Panc1 (cell line): ENCODE data around the gene CHST11. TPM values are rescaled to one million over a fixed set of nuclear protein-coding genes. Genes with fewer than 3 reads are reported as not detected.
A peak's percentile ranks its signal among the peaks of the same experiment; 100 is the strongest.

ENCODE experiments used
- ATAC-seq: fragments of 200-7000 bp; cut with Tn5 transposase; 2 replicates; pipeline ENCODE4 v1.9.1; 2020; ENCODE audit warnings: mild to moderate bottlenecking, moderate library complexity
- BruUV-seq: library from RNA; stranded (reverse); fragments of 400-500 nt; replicated peaks from 2 replicates; lab custom pipeline; 2021; lab: Mats Ljungman, UMichigan
- CTCF ChIA-PET: fragments of 300-600 bp; sonication (Branson Sonifier 250); formaldehyde crosslinking; loops from one replicate; lab custom pipeline; 2022; ENCODE audit warnings: antibody characterized with exemption; lab: Charles Lee
- POLR2A ChIA-PET: fragments of 300-600 bp; sonication (Branson Sonifier 250); formaldehyde crosslinking; loops from one replicate; lab custom pipeline; 2022; ENCODE audit warnings: antibody characterized with exemption; lab: Charles Lee
- DNase-seq: peaks from one replicate; pipeline ENCODE4 v3.0.0-alpha.2; 2010; ENCODE audit warnings: low read depth, low spot score
- H3K27ac ChIP-seq: 2 replicates; pipeline ENCODE4 v1.5.1; 2011; ENCODE audit warnings: mild to moderate bottlenecking, low read length, inconsistent platforms
- H3K27me3 ChIP-seq: fragments of 200-500 bp; sonication (Bioruptor generic); 2 replicates; pipeline ENCODE4 v1.6.0; 2014; ENCODE audit warnings: low read length, inconsistent platforms; ENCODE audit not compliant: control insufficient read depth, insufficient read depth
- H3K36me3 ChIP-seq: fragments of 200-500 bp; sonication (Bioruptor generic); 2 replicates; pipeline ENCODE4 v1.5.1; 2014; ENCODE audit warnings: inconsistent platforms, mild to moderate bottlenecking, low read length, moderate library complexity; ENCODE audit not compliant: control insufficient read depth, insufficient read depth
- H3K4me1 ChIP-seq: 2 replicates; pipeline ENCODE4 v1.5.1; 2011; ENCODE audit warnings: inconsistent platforms, mild to moderate bottlenecking, low read length, moderate library complexity; ENCODE audit not compliant: control insufficient read depth, insufficient read depth
- H3K4me3 ChIP-seq, 2 experiments: 2 replicates each; pipeline ENCODE4 v1.5.1; 2011 to 2012; ENCODE audit warnings: low read depth in 2 of 2, low read length in 2 of 2, mild to moderate bottlenecking in 2 of 2, inconsistent platforms in 1 of 2, moderate library complexity in 1 of 2
- H3K9me3 ChIP-seq: fragments of 200-500 bp; sonication (Bioruptor generic); 2 replicates; pipeline ENCODE4 v1.5.1; 2014; ENCODE audit warnings: low read depth, mild to moderate bottlenecking, inconsistent platforms, low read length, moderate library complexity; ENCODE audit not compliant: control insufficient read depth, insufficient read depth
- POLR2AphosphoS5 ChIP-seq: IDR thresholded peaks from 2 replicates; pipeline ENCODE4 v1.6.1; 2012; ENCODE audit warnings: mild to moderate bottlenecking, low read depth, low read length, moderate library complexity
- SIN3A ChIP-seq: IDR thresholded peaks from 2 replicates; pipeline ENCODE4 v1.6.1; 2012; ENCODE audit warnings: low read depth, mild to moderate bottlenecking, low read length, moderate library complexity, borderline replicate concordance; ENCODE audit not compliant: insufficient read depth
- TCF7L2 ChIP-seq: IDR thresholded peaks from 2 replicates; pipeline ENCODE4 v1.6.1; 2011; ENCODE audit warnings: mild to moderate bottlenecking, low read depth, low read length, inconsistent platforms
- in situ Hi-C: cut with HindIII; loops from 2 replicates; pipeline ENCODE4 v1.10.0; 2016; ENCODE audit warnings: low sequenced_read_pairs, low pct_unique_long_range_greater_than_20kb
- intact Hi-C: fragments of 100-400 bp; cut with micrococcal nuclease; formaldehyde crosslinking; loops from one replicate; pipeline ENCODE4 v1.10.0; 2022; ENCODE audit not compliant: unreplicated experiment
- total RNA-seq: library from RNA; stranded (reverse); gene quantifications from one replicate; pipeline ENCODE4 v1.2.1, GENCODE V29; 2021; ENCODE audit not compliant: unreplicated experiment
- TF ChIP-seq, protein P1 (sequence below), 2 experiments: IDR thresholded peaks; 2 replicates each; pipeline ENCODE4 v1.6.1; 2011 to 2012; ENCODE audit warnings: low read depth in 2 of 2, control low read depth in 1 of 2, low read length in 1 of 2, mild to moderate bottlenecking in 1 of 2, moderate library complexity in 1 of 2; ENCODE audit not compliant: insufficient read depth in 1 of 2
- TF ChIP-seq, protein P2 (sequence below): fragments of 450-650 bp; IDR thresholded peaks from 2 replicates; pipeline ENCODE4 v1.5.1; 2017; ENCODE audit warnings: mild to moderate bottlenecking

CHST11 gene
- total RNA-seq, 1 experiment from 2014 or later = 11.4 TPM

DNA sequence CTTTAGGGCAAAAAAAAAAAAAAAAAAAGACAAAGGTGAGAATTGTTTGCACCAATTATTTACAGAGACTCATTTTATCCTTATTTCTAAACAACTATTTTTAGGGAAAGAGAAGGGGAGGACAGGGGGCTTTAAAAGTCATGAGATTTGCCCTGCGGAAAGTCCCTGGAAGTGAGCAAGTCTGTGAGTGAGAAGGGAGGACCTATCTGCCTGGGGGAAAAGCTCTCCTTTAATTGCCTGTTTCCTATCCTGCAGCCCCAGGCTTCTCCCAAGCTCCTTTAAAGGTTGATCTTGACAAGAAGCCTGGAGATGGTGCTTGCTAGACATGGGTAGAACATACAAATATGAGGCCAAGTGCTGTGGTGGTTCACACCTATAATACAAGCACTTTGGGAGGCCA is 8.3 kb upstream of the CHST11 start:
- Histone ChIP-seq H3K9me3 (no peaks in the 10 kb centered on the region; the same call in 1 of the 2 replicates), H3K27ac (no peak overlapping the region), H3K36me3 (no peaks in the 10 kb centered on the region), H3K27me3 (peaks cover 2% of the 10 kb centered on the region; the same call in 1 of the 2 replicates), H3K4me1 (no peaks in the 10 kb centered on the region), H3K4me3 (no peak overlapping the region)
- no TSS peak for BruUV-seq
- in situ Hi-C loops = no loop called here
- CTCF ChIA-PET = no interaction called here
- POLR2A ChIA-PET = no interaction called here
- intact Hi-C loops = no loop called here
- DNase-seq (no peak), ATAC-seq (peak; percentile 51; the same call in 1 of the 2 replicates)
- TF ChIP-seq POLR2AphosphoS5 (no peak), SIN3A (no peak), TCF7L2 (no peak)
- TF ChIP-seq, protein P1, sequence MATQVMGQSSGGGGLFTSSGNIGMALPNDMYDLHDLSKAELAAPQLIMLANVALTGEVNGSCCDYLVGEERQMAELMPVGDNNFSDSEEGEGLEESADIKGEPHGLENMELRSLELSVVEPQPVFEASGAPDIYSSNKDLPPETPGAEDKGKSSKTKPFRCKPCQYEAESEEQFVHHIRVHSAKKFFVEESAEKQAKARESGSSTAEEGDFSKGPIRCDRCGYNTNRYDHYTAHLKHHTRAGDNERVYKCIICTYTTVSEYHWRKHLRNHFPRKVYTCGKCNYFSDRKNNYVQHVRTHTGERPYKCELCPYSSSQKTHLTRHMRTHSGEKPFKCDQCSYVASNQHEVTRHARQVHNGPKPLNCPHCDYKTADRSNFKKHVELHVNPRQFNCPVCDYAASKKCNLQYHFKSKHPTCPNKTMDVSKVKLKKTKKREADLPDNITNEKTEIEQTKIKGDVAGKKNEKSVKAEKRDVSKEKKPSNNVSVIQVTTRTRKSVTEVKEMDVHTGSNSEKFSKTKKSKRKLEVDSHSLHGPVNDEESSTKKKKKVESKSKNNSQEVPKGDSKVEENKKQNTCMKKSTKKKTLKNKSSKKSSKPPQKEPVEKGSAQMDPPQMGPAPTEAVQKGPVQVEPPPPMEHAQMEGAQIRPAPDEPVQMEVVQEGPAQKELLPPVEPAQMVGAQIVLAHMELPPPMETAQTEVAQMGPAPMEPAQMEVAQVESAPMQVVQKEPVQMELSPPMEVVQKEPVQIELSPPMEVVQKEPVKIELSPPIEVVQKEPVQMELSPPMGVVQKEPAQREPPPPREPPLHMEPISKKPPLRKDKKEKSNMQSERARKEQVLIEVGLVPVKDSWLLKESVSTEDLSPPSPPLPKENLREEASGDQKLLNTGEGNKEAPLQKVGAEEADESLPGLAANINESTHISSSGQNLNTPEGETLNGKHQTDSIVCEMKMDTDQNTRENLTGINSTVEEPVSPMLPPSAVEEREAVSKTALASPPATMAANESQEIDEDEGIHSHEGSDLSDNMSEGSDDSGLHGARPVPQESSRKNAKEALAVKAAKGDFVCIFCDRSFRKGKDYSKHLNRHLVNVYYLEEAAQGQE (IDR thresholded peaks at IDR 0.05; ENCODE audit: insufficient read depth in 1 of 2, low read depth in 2 of 2, low read length in 1 of 2) = no peak
- TF ChIP-seq, protein P2, sequence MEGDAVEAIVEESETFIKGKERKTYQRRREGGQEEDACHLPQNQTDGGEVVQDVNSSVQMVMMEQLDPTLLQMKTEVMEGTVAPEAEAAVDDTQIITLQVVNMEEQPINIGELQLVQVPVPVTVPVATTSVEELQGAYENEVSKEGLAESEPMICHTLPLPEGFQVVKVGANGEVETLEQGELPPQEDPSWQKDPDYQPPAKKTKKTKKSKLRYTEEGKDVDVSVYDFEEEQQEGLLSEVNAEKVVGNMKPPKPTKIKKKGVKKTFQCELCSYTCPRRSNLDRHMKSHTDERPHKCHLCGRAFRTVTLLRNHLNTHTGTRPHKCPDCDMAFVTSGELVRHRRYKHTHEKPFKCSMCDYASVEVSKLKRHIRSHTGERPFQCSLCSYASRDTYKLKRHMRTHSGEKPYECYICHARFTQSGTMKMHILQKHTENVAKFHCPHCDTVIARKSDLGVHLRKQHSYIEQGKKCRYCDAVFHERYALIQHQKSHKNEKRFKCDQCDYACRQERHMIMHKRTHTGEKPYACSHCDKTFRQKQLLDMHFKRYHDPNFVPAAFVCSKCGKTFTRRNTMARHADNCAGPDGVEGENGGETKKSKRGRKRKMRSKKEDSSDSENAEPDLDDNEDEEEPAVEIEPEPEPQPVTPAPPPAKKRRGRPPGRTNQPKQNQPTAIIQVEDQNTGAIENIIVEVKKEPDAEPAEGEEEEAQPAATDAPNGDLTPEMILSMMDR = no peak

DNA sequence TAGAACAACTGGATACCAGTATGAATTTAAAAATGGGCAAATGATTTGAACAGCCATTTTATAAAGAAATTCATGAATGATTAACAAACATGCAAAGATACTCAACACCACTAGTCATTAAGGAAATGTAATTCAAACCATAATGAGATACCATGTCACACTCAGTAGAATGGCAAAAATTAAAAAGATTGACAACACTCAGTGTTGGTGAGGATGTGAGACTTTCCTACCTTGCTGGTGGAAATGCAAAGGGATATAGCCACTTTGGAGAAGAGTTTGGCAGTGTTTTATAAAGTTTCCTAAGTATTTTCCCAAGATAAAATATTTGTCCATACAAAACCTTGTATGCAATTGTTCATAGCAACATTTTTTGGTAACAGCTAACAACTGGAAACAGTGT is 6.0 kb upstream of the CHST11 start:
- CTCF ChIA-PET = no interaction called here
- POLR2A ChIA-PET = no interaction called here

More for the DNA sequence above, 6.0 kb upstream of the CHST11 start:
- no peak overlapping the region for H3K27ac ChIP-seq
- in situ Hi-C loops = no loop called here
- H3K4me1 ChIP-seq = no peaks in the 10 kb centered on the region; the same call in 1 of the 2 replicates
- ATAC-seq (no peak), DNase-seq (no peak)
- TF ChIP-seq TCF7L2 = no peak
- no peak for TF ChIP-seq SIN3A
- TF ChIP-seq, protein P1 (IDR thresholded peaks at IDR 0.05; ENCODE audit: insufficient read depth in 1 of 2, low read depth in 2 of 2, low read length in 1 of 2) = no peak
- TF ChIP-seq, protein P2 = no peak
- TF ChIP-seq POLR2AphosphoS5 = no peak
- no TSS peak for BruUV-seq
- H3K9me3 ChIP-seq = no peaks in the 10 kb centered on the region; the same call in 1 of the 2 replicates
- H3K27me3 ChIP-seq = peaks cover 4% of the 10 kb centered on the region; the same call in 1 of the 2 replicates
- intact Hi-C loops = no loop called here
- H3K36me3 ChIP-seq = no peaks in the 10 kb centered on the region
- H3K4me3 ChIP-seq = no peak overlapping the region
